Measurements from ENCODE around the gene APC.

The APC gene

DNA sequence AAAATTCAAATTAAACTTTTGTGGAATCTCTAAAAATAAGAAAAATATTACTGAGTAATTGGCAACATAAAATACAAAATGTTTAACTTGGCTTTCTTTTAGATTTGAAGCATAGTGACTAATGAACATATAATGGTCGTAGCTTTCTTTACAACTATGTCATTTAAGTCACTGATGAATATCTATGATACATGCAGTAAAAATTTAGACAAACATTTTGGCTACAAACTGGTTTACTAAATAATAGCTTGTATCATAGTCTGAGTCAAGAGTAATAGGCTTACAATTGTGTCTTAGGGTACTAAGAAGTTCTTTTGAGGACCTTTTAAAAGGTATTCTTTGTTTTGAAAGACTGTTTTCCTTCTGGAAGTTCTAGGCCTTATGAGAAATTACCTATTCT lies 2.0 kb upstream of the APC start:
- TF ChIP-seq, protein P1, sequence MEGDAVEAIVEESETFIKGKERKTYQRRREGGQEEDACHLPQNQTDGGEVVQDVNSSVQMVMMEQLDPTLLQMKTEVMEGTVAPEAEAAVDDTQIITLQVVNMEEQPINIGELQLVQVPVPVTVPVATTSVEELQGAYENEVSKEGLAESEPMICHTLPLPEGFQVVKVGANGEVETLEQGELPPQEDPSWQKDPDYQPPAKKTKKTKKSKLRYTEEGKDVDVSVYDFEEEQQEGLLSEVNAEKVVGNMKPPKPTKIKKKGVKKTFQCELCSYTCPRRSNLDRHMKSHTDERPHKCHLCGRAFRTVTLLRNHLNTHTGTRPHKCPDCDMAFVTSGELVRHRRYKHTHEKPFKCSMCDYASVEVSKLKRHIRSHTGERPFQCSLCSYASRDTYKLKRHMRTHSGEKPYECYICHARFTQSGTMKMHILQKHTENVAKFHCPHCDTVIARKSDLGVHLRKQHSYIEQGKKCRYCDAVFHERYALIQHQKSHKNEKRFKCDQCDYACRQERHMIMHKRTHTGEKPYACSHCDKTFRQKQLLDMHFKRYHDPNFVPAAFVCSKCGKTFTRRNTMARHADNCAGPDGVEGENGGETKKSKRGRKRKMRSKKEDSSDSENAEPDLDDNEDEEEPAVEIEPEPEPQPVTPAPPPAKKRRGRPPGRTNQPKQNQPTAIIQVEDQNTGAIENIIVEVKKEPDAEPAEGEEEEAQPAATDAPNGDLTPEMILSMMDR (IDR thresholded peaks at IDR 0.05; ENCODE audit: low read depth, low read length, missing control alignments): no peak
- no peak for DNase-seq
- no peaks in the 10 kb centered on the region for H3K27me3 ChIP-seq (replicated peaks)
- no peak overlapping the region for H3K27ac ChIP-seq
- H3K36me3 ChIP-seq (replicated peaks): no peaks in the 10 kb centered on the region
- in situ Hi-C loops (cut with HindIII; ENCODE audit: low pct_ligation_motif_present, low sequenced_read_pairs): no loop called here
- H3K4me3 ChIP-seq (ENCODE audit: low read depth, low read length): no peak overlapping the region

DNA sequence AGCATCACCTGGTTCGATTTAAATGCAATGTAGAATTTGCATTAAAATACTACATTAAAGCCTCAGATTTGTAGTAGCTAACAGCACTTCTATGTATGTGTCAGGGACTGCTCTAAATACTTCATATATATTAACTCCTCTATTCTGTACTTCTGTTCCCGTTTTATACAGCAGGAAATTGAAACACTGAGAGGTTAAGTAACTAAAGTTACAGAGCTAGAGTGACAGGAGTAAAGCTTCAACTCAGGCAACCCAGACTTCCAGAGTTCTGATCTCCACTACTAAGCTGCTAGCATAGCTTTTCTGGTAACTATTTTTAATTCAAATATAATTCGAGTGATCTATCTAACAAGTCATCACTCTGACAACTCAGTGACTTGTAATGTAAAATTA lies 619 bp upstream of the APC start:
- Histone ChIP-seq H3K27me3 (replicated peaks) (no peaks in the 10 kb centered on the region), H3K36me3 (replicated peaks) (no peaks in the 10 kb centered on the region), H3K27ac (peak overlapping the region; percentile 73), H3K4me3 (ENCODE audit: low read depth, low read length) (peak overlapping the region; percentile 84)
- TF ChIP-seq, protein P1 (IDR thresholded peaks at IDR 0.05; ENCODE audit: low read depth, low read length, missing control alignments): no peak
- no peak for DNase-seq
- in situ Hi-C loops (cut with HindIII; ENCODE audit: low pct_ligation_motif_present, low sequenced_read_pairs): no loop called here

DNA sequence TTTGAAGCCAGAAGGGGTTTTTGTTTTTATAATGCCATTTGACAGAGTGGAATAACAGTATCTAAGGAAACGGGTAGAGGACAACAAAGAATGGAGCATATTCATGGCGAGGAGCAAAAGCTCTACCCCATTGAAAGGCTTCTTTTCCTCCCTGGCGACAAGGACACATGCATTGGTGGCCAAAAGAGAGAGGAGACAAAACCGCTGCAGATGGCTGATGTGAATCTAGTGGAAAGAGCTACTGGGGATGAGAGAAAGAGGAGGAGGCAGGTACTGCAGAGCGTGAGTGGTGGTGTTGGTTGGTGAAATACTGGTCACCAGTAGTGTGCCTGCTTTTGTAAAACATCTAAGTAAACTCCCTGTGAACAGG lies 491 bp downstream of the APC start:
- peak; percentile 21 for DNase-seq
- in situ Hi-C loops (cut with HindIII; ENCODE audit: low pct_ligation_motif_present, low sequenced_read_pairs): no loop called here
- Histone ChIP-seq H3K4me3 (ENCODE audit: low read depth, low read length) (peak overlapping the region; percentile 84), H3K36me3 (replicated peaks) (no peaks in the 10 kb centered on the region), H3K27me3 (replicated peaks) (no peaks in the 10 kb centered on the region), H3K27ac (peak overlapping the region; percentile 73)
- TF ChIP-seq, protein P1 (IDR thresholded peaks at IDR 0.05; ENCODE audit: low read depth, low read length, missing control alignments): no peak

DNA sequence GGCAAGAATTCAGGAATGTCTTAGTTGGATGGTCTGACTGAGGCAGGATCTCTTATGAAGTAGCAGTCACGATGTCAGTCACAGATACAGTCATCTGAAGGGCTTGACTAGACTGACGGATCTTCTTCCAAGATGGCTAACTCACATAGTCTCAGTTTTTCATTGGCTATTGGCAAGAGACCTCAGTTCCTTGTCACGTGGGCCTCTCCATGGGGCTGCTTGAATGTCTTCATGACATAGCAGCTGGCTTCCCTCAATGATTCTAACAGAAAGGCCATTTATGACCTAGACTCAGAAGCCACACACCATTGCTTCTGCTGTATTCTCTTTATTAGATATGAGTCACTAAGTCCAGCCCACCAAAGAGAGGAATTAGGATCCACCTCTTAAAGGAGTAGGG lies 4.7 kb downstream of the APC start:
- no peak overlapping the region for H3K4me3 ChIP-seq (ENCODE audit: low read depth, low read length)
- H3K27ac ChIP-seq: no peak overlapping the region
- TF ChIP-seq, protein P1 (IDR thresholded peaks at IDR 0.05; ENCODE audit: low read depth, low read length, missing control alignments): no peak
- in situ Hi-C loops (cut with HindIII; ENCODE audit: low pct_ligation_motif_present, low sequenced_read_pairs): no loop called here
- no peak for DNase-seq
- no peaks in the 10 kb centered on the region for H3K27me3 ChIP-seq (replicated peaks)
- H3K36me3 ChIP-seq (replicated peaks): no peaks in the 10 kb centered on the region

DNA sequence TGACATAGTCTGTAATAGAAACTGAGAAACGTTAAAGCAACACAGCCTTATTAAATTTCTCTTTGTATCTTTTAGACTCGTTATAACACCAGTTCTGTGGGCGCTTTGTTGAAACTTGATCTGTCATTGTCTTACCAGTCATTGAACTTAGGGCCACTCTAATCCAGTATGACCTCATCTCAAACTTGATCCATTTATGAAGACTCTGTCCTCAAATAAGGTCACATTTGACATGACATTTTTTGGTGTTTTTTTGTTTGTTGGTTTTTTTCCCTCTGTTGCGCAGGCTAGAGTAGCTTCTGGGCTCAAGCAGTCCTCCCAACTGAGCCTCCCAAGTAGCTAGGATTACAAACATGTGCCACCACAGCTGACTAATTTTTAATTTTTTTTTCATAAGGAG lies 5.9 kb downstream of the APC start:
- DNase-seq: no peak
- Histone ChIP-seq H3K27me3 (replicated peaks) (no peaks in the 10 kb centered on the region), H3K4me3 (ENCODE audit: low read depth, low read length) (no peak overlapping the region), H3K27ac (no peak overlapping the region), H3K36me3 (replicated peaks) (no peaks in the 10 kb centered on the region)
- TF ChIP-seq, protein P1 (IDR thresholded peaks at IDR 0.05; ENCODE audit: low read depth, low read length, missing control alignments): no peak
- in situ Hi-C loops (cut with HindIII; ENCODE audit: low pct_ligation_motif_present, low sequenced_read_pairs): no loop called here

DNA sequence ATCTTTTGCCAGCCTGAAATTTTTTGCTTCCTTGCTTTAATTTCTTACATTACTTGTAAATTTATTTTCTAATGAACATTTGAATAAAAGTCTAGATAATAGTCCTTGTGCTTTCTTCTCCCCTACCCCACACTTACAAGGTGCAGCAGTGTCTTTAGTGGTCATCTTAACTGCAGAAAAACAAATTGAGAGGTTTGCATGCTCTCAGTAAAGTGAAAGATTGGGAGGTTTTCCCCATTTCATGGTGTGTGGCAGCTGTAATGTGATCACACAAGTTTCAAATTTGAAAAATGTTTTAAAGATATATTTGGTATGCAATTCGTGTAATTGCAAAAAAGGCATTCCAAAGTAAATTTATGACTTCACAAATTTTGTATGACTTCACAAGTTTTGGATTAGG lies 14.7 kb downstream of the APC start:
- H3K27ac ChIP-seq: no peak overlapping the region
- DNase-seq: no peak
- no peak overlapping the region for H3K4me3 ChIP-seq (ENCODE audit: low read depth, low read length)
- in situ Hi-C loops (cut with HindIII; ENCODE audit: low pct_ligation_motif_present, low sequenced_read_pairs): no loop called here
- no peaks in the 10 kb centered on the region for H3K27me3 ChIP-seq (replicated peaks)
- peaks cover 3% of the 10 kb centered on the region for H3K36me3 ChIP-seq (replicated peaks)
- TF ChIP-seq, protein P1 (IDR thresholded peaks at IDR 0.05; ENCODE audit: low read depth, low read length, missing control alignments): no peak

Measured in brain microvascular endothelial cell (primary cell).